Astrocyte of the hippocampus (primary cell): ENCODE measurements around the gene FSD1.

Experiments
- DNase-seq: peaks from one replicate; pipeline ENCODE4 v3.0.0; 2011; ENCODE audit warnings: low read depth, low spot score

The FSD1 gene

GRCh38 chr19:4365341-4365740 is 60.9 kb downstream of the FSD1 start:
- DNase-seq: no peak

GRCh38 chr19:4365791-4366665 is 61.6 kb downstream of the FSD1 start:
- DNase-seq: no peak

- no peak for DNase-seq
These were observed 62.4 kb downstream of the FSD1 start for GRCh38 chr19:4366666-4367335.

GRCh38 chr19:4367336-4367723 is 62.9 kb downstream of the FSD1 start:
- DNase-seq: no peak

- no peak for DNase-seq
These were observed 63.4 kb downstream of the FSD1 start for GRCh38 chr19:4367781-4368127.

GRCh38 chr19:4368128-4368820 is 63.9 kb downstream of the FSD1 start:
- DNase-seq: peak; percentile 59

- peak; percentile 86 for DNase-seq
These were observed 64.9 kb downstream of the FSD1 start for GRCh38 chr19:4369109-4369887.

GRCh38 chr19:4369888-4370260 is 65.5 kb downstream of the FSD1 start:
- peak; percentile 61 for DNase-seq

GRCh38 chr19:4370418-4371041 is 66.1 kb downstream of the FSD1 start:
- no peak for DNase-seq

- DNase-seq: peak; percentile 62
These were observed 67.1 kb downstream of the FSD1 start for GRCh38 chr19:4371247-4372164.

- DNase-seq: no peak
These were observed 68.0 kb downstream of the FSD1 start for GRCh38 chr19:4372165-4373012.

GRCh38 chr19:4373013-4373367 is 68.6 kb downstream of the FSD1 start:
- DNase-seq: no peak
